ENCODE data around the gene CYB561.

The CYB561 gene

DNA sequence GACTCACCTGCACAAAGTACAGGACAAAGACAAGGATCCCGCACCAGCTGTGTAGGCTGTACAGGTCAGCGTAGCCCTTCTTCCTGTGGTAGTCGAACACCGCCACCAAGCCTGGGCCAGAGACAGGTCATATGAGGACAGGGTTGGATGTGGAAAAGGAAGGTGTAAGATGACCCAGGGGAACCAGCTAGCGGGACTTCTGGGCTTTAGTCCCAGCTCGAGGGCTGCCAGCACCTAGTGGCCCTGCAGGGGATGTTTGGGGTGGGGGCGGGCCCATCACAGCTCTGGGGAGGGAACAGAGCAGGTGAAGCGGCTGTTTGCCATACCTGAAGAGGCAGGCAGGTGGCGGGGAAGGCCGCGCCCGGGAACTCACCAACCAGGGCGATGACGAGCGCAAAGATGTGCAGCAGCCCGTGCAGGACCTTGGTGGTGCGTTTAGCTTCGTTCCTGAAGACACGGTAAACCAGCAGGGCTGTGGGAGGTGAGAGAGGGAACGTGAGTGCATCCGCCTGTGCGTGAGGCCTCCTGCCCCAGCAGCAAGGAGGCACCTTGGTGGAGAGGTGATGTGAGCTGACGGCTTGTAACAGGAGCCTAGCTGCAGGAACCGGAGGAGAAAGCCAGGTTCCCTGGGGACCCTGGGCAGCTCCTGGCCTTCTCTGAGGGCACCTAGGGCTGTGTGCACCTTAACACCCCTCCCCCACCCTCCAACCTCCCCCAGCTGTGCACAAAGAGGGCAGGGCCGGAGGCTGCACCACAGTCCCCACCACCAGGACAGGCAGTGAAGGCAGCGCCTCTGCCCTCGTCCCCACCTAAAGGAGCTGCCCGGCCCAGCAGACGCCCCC, 10.2 kb downstream of the CYB561 start:
- no peak for DNase-seq (ENCODE audit: extremely low read depth in 1 of 2, low read depth in 1 of 2)

DNA sequence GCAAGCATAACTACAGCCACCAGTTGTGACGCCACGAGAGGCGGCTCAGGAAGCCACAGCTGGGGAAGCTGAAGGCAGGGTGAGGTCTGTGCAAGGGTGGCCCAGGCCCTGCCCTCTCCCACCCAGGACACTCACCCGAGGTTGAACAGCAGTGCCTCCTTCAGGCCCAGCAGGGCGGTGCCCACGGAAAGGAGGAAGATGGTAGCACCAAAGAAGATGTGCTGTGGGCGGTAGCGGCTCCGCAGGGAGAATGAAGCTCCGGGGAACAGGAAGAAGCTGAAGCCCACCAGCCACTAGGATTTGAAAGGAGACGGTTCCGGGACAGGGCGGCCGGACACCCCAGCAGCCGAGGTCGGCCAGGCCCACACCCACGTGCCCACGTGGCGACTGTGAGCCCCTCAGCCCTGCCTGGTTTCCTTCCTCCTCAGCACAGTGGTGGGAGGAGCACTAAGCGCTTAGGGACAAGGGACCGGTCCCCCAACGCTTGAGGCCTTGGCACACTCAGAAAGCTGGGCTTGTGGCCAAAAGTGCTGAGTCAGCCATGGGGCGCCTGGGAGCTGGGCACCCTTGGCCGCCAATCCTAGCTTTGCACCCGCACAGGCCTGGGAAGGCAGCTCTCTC, 11.0 kb downstream of the CYB561 start:
- no peak for DNase-seq (ENCODE audit: extremely low read depth in 1 of 2, low read depth in 1 of 2)

DNA sequence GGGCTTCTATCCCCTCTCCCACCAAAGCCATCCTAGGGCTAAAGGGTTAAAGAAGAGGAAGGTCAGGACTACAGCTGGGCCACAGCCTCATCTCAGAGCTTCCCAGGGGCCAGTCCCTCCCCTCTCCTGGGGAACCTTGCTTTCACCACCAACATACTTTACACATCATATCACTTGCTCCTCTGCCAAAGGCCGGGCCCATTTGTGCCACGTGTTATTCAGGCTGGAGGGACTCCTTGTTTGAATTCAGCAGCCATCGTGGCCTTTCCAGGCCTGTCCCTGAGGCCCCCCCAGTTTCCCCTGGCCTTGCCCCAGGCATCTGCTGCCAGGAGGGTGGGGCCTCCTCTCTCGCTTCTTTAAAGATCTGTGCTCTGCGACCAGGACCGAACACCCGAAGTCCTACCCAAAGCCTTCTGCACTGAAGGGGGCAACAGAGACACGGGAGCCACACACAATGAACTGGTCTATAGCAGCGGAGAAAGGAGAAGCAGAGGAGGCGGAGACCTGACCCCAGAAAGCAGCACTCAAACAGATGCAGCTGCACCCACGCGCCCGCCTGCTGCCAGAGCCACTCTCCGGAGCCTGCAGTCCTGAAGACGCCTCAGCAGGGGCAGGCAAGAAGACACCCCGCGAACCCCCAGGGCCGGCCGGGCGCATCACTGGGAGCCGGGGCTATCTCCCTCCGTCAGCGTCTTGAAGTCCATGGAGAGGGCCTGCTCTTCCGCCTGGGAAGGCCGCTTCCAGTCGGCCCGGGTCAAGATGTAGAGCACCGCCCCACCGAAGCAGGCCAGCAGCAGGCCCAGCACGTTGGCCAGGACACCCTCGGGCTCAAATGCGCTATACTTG, 12.1 kb downstream of the CYB561 start:
- DNase-seq (ENCODE audit: extremely low read depth in 1 of 2, low read depth in 1 of 2): no peak

DNA sequence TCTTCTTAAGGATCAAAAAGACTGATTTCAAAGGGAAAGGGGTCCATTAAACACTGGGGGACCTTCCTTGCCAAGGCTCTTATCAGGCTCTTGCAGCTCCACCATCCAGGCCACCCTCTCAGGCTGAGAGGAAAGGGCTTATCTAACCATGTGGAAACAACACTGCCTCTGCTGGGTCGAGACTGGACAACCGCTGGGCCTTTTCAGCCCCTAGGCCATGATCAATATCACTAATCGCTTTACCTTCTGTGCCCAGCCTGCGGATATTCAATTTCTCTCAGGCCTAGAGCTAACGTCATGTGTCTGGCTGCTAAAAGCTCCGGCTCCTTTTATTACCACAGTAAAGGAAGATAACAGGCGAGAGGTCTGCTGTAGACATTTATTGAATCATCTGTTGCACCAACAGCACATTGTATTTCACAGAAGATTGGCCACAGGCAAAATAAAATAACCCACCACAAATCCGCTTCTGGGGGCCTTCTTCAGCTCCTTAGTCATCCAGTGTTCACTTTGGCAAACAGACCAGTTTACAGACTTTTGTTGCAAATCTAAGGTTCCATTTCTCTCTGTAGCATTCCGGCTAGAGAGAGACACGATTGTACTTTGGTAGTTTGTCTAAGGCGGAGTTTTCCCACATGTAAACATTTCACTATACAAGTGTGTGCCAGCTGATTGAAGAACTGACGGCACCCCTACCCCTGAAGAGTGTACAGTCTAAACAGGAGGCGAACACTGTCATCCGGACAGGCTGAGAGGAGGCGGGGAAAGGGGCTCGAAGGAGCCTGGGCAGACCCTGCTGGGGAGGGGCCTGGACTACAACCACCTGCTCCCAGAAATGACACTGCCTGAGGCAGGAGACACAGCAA, 13.9 kb downstream of the CYB561 start:
- DNase-seq (ENCODE audit: extremely low read depth in 1 of 2, low read depth in 1 of 2): no peak

DNA sequence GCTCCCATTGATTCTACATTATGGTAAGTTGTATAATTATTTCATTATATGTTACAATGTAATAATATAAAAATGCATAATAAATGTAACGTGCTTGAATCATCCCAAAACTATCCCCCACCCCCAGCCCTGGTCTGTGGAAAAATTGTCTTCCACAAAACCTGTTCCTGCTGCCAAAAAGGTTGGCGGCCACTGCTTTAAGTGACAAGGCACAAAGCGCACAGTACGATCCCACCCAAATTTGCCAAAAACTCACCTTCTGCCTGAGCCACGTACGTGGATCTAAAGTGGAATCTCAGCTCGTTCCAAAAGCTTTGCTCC, 14.5 kb downstream of the CYB561 start:
- no peak for DNase-seq (ENCODE audit: extremely low read depth in 1 of 2, low read depth in 1 of 2)

DNA sequence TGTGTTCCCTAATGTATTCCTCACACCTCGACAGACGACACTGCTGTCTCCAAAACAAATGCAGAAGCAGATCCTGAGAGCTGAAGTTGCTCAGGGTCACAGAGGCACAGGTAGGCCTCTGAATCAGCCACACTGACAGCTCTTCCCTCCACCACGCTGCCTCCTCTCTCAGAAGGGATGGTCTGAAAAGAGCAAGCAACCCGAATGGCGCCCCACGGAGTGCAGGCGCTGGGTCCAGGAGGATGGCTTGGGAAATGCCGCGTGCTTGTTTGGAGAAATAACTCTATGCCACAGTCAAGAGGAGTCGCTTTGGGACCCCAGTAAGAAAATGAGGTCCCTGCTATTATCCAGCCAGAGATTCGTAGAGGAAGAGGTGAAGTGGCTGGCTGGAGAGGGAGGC, 15.9 kb downstream of the CYB561 start:
- no peak for DNase-seq (ENCODE audit: extremely low read depth in 1 of 2, low read depth in 1 of 2)

DNA sequence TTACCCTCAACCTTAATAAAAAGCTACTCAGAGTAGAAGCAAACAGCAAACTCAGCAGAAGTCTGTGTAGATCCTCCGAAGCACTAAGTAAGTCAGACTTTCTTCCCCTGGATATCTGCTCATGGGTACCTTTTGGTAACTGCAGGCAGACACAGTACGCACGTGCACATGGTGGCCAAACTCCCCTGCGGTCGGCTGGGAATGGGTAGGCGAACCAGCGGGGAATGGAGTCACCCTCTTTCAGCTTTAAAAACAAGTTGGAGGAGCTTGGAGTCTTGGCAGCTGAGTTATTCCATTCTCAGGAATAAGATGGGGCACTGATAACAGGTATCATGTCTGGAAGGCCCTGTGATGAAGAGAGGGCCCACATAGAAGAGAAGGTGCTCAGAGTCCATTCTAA, 16.3 kb downstream of the CYB561 start:
- DNase-seq (ENCODE audit: extremely low read depth in 1 of 2, low read depth in 1 of 2): no peak

DNA sequence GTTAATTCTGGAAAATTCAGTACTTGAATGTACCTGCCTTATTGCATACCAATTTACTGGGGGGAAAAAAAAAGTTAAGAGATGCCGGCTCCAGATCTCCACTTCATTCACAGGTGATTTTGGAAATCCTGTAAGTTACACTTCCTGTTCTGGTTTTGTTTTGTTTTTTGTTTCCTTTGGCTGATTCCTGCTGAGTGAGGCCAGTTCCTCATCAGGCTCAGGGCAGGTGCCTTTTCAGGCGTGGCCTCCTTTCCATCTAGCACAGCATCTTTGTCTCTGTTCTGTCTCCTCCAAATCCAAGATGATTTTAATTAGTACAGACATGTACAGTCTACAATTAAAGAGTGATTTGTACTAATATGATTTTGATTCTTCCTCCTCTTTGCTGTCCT, 19.2 kb downstream of the CYB561 start:
- DNase-seq (ENCODE audit: extremely low read depth in 1 of 2, low read depth in 1 of 2): no peak

DNA sequence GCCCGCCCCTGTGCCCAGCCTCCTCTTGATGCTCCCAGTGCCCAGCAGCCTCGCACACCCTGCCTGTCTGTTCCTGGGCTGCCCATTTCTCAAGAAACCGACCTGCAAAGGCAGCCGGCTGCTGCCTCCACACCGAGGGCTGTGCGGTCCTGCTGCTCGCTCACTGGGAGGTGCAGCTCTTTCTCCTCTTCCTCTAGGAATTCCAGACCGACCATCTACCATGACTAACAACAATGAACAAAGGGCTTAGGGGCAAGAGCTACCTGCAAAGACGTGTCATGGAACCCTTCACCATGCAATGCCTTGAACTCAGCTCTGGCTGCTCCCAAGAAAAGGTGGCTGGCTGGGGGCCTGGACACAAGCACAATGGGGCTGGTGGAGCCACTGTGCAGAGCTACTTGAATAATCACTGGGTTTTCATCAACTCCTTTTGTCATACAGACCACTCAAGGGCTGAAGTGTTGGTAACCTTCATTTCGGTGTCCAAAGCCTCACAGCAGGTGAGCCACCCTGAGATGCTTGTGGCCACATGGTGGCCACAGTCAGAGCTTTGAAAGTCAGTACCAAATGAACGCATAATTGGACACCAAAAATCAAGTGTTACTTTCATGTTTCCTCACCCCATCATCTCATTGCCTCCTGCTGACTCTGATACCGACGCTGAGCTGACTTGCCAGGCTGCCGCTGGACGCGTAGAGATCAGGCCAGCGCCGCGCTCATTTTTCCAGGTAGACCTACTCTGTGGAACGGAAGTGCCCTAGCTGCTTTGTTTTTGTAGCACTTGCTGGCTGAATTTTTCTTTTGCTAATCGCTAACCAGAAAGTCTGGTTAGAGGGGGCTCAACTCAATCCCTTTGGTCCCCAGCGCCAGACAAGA, 19.8 kb downstream of the CYB561 start:
- DNase-seq (ENCODE audit: extremely low read depth in 1 of 2, low read depth in 1 of 2): no peak

DNA sequence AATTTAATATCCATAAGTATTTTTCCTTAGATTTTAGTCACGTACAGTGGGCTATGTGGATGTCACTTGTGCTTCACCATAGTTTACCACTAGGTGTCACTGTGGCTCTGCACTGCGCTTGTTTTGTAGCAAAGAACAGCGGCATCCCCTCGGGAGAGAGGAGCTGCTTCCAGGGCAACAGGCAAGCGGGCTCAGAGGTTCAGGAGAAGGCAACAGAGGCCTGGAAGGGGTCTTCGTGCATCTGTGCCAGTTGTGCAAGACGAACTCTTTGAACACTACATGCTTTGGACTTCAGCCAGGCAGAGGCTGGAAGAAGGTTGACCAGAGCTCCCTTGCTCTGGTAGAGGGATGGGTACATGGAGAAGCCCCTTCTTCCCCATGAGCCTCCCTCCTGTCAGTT, 20.6 kb downstream of the CYB561 start:
- DNase-seq (ENCODE audit: extremely low read depth in 1 of 2, low read depth in 1 of 2): peak in 1 of 2 donors; percentile 32

DNA sequence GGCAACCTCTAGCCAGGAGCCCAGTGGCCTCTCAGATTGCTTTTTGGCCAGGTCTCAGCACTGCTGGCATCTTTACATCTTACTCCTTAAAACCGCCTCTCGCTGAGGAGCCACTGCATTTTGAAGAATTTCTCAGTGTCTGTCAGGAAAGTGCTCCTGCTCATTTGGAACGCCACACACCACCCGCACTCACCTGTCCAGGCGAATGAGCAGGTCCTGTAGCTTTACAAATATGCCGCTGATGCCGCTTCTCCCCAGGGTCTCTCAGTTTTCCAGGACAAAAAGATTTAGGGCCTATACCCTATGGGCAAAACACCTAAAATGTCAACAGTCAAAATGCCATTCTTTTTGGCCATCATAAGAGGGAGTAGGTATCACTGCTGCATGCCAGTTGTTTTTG, 22.1 kb downstream of the CYB561 start:
- no peak for DNase-seq (ENCODE audit: extremely low read depth in 1 of 2, low read depth in 1 of 2)

DNA sequence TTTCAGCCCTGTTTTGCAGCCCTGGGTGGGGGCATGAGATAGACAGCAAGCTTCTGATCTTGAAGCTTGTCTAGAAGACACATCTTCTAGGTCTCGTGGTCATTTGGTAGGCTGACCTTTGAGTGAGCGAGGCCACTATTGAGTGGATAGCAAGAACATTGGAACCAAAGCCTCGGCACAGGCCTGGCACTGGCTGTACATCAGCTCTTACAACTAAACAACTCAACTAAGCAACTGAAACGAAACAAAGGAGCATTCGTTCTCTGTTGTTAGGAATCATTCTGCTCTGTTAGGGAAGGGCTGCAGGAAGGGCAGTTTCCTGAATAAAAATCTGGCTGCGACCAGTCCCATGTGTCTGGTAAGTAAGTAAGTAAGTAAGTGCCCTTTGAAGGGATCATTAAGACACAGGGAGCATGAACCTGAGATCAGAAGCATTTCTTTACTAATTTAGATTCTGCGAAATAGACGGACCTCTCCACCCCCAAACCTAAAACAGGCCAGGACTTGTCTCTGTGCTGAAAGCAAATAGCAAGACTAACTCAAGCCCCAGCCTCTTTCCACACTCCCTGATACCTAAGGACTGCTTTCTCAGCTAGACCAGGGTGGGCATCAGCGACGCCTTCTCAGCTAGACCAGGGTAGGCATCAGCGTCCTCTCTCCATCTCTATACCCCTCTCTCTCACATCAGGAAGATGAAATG, 22.7 kb downstream of the CYB561 start:
- DNase-seq (ENCODE audit: extremely low read depth in 1 of 2, low read depth in 1 of 2): no peak

DNA sequence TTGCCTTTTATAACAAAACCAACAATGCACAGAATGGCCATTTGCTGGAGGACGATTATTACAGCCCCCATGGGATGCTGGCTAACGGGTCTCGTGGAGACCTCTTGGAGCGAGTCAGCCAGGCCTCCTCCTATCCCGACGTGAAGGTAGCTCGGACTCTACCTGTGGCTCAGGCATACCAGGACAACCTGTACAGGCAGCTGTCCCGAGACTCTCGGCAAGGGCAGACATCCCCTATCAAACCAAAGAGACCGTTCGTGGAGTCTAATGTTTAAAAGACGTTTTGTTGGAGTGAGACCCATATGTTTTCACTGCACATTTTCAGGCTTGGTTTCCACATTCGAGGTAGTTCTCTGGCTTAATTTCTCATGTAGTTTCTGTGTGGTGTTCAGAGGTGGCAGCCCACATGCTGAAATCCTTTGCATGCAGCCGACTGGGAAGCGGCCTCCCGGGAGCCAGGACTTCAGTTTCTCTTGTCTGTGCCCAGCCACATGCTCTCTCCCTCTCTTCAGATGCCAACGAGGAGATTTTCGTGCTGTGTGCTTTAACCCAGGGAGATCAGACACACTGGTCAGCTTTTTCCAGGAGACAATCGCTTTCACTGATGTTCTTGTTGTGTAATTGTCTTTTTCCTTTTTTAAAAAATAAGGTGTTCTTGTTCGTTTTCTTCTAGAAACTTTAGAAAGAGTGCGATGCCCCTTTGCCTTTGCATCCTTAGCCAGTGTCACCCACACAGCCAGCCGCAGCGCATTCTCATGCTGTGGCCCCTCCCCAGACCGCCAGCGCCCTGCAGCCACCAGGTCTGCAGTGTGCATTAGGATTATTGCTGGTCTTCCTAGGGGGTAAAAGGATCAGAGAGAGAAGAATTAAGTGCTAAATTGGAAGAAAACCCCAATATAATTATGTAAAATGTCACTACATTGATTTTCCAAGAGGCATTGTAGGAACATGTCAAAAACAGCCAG, 24.1 kb downstream of the CYB561 start:
- no peak for DNase-seq (ENCODE audit: extremely low read depth in 1 of 2, low read depth in 1 of 2)

DNA sequence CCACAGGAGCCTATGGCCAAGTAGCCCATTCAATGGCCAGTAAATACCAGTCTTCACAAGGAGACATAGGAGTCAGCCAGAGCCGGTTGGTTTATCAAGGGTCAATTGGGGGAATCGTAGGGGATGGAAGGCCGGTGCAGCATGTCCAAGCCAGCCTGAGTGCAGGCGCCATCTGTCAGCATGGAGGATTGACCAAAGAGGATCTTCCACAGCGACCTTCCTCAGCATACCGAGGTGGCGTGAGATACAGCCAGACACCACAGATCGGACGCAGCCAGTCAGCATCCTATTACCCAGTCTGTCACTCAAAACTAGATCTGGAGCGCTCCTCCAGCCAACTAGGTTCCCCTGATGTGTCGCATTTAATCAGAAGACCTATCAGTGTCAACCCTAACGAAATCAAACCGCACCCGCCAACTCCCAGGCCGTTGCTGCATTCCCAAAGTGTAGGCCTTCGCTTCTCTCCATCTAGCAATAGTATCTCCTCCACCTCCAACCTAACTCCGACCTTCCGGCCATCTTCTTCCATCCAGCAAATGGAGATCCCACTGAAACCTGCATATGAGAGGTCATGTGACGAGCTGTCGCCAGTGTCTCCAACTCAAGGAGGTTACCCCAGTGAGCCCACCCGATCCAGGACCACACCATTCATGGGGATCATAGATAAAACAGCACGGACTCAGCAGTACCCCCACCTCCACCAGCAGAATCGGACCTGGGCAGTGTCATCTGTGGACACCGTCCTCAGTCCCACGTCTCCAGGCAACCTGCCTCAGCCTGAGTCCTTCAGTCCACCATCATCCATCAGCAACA, 25.0 kb downstream of the CYB561 start:
- no peak for DNase-seq (ENCODE audit: extremely low read depth in 1 of 2, low read depth in 1 of 2)

DNA sequence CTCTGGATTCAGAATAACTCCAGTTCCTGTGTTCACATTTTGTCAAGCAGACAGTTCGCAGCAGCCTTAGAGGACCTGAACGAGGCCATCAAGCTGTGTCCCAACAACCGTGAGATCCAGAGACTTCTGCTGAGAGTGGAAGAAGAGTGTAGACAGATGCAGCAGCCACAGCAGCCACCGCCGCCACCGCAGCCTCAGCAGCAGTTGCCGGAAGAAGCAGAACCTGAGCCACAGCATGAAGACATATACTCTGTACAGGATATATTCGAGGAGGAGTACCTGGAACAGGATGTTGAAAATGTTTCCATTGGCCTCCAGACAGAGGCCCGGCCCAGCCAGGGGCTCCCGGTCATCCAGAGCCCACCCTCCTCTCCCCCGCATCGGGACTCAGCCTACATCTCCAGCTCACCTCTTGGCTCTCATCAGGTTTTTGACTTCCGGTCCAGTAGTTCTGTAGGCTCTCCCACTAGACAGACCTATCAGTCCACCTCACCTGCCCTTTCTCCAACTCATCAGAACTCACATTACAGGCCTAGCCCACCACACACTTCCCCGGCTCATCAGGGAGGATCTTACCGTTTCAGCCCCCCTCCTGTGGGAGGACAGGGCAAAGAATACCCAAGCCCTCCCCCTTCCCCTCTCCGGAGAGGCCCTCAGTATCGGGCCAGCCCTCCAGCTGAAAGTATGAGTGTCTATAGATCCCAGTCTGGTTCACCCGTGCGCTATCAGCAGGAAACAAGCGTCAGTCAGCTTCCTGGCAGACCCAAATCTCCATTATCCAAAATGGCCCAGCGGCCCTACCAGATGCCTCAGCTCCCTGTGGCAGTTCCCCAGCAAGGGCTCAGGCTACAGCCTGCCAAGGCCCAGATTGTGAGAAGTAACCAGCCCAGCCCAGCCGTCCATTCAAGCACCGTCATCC, 25.9 kb downstream of the CYB561 start:
- DNase-seq (ENCODE audit: extremely low read depth in 1 of 2, low read depth in 1 of 2): no peak

DNA sequence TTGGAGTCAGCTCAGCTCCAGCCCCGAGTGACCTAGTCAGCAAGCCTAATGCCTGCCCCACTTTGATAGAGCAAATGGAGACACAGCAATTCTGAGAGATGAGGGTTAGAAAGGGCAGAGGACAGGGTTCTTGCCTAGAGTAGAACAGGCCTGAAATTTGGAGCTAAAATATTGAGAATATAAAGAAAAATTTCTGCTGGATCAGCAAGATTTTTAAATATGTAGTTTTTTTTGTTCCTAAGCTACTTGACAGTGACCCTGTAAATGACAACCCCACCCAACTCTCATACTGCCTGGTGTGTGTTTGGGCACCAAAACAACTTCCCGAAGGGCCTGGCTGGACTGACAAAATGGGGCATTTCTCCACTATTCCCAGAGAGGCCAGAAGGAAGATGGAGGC, 26.7 kb downstream of the CYB561 start:
- no peak for DNase-seq (ENCODE audit: extremely low read depth in 1 of 2, low read depth in 1 of 2)

Measured in stimulated activated CD8-positive, alpha-beta memory T cell treated with anti-CD3 and anti-CD28 coated beads, Interleukin-7, amount 100 ng/mL, for 48 hours (primary cell).